Neural progenitor cell (in vitro differentiated cells): ENCODE measurements around the gene SSTR5. TPM values are rescaled to one million over a fixed set of nuclear protein-coding genes. Genes with fewer than 3 reads are reported as not detected.

Experiments used
- DNase-seq: peaks from one replicate; pipeline ENCODE4 v3.0.0-alpha.2; 2016; ENCODE audit warnings: low spot score
- H2AFZ ChIP-seq: fragments of 200-600 bp; sonication (generic); replicated peaks from 2 replicates; pipeline ENCODE4 v1.6.1; 2016; ENCODE audit warnings: antibody characterized with exemption
- H3F3A ChIP-seq: fragments of 200-600 bp; sonication (generic); 2 replicates; pipeline ENCODE4 v1.6.1; 2016; ENCODE audit warnings: antibody characterized with exemption, low read depth
- H3K27ac ChIP-seq: fragments of 200-600 bp; sonication (generic); 2 replicates; pipeline ENCODE4 v1.5.1; 2016; ENCODE audit warnings: mild to moderate bottlenecking
- H3K27me3 ChIP-seq: fragments of 200-600 bp; sonication (generic); 2 replicates; pipeline ENCODE4 v1.6.1; 2016; ENCODE audit warnings: mild to moderate bottlenecking, moderate library complexity
- H3K36me3 ChIP-seq: fragments of 200-600 bp; sonication (generic); 2 replicates; pipeline ENCODE4 v1.5.1; 2016
- H3K4me1 ChIP-seq: fragments of 200-600 bp; sonication (generic); 2 replicates; pipeline ENCODE4 v1.6.1; 2016; ENCODE audit warnings: mixed run types
- H3K4me2 ChIP-seq: fragments of 200-600 bp; sonication (generic); 2 replicates; pipeline ENCODE4 v1.6.1; 2016
- H3K4me3 ChIP-seq: fragments of 200-600 bp; sonication (generic); 2 replicates; pipeline ENCODE4 v1.5.1; 2016
- H3K79me2 ChIP-seq: fragments of 200-600 bp; sonication (generic); 2 replicates; pipeline ENCODE4 v1.6.1; 2016; ENCODE audit warnings: low read depth
- H3K9ac ChIP-seq: fragments of 200-600 bp; sonication (generic); 2 replicates; pipeline ENCODE4 v1.6.1; 2016
- H3K9me3 ChIP-seq: fragments of 200-600 bp; sonication (generic); 2 replicates; pipeline ENCODE4 v1.5.1; 2016; ENCODE audit warnings: low read depth
- H4K20me1 ChIP-seq: fragments of 200-600 bp; sonication (generic); 2 replicates; pipeline ENCODE4 v1.6.1; 2016; ENCODE audit warnings: low read depth
- H3K27ac Mint-ChIP-seq: 3 replicates; pipeline ENCODE4 v1.8.0; 2021; ENCODE audit warnings: mixed read lengths
- H3K27me3 Mint-ChIP-seq: 2 replicates; pipeline ENCODE4 v1.8.0; 2022; ENCODE audit warnings: low read depth, mild to moderate bottlenecking, inconsistent platforms, moderate library complexity, mixed read lengths; ENCODE audit not compliant: insufficient read depth
- H3K36me3 Mint-ChIP-seq: 3 replicates; pipeline ENCODE4 v1.8.0; 2021; ENCODE audit warnings: mixed read lengths
- H3K4me1 Mint-ChIP-seq: 3 replicates; pipeline ENCODE4 v1.8.0; 2021; ENCODE audit warnings: mixed read lengths
- H3K4me3 Mint-ChIP-seq: 3 replicates; pipeline ENCODE4 v1.8.0; 2021; ENCODE audit warnings: mild to moderate bottlenecking, moderate library complexity, mixed read lengths
- H3K9me3 Mint-ChIP-seq: 3 replicates; pipeline ENCODE4 v1.8.0; 2020; ENCODE audit warnings: mixed read lengths
- CTCF ChIP-seq: fragments of 200-600 bp; sonication (generic); IDR thresholded peaks from 2 replicates; pipeline ENCODE4 v1.5.1; 2017; ENCODE audit warnings: antibody characterized with exemption, mild to moderate bottlenecking
- EZH2 ChIP-seq: fragments of 200-600 bp; sonication (generic); IDR thresholded peaks from 2 replicates; pipeline ENCODE4 v1.6.1; 2017; ENCODE audit warnings: antibody characterized with exemption, mild to moderate bottlenecking, moderate library complexity
- EZH2phosphoT487 ChIP-seq: fragments of 200-600 bp; sonication (generic); IDR thresholded peaks from 2 replicates; pipeline ENCODE4 v1.6.1; 2017; ENCODE audit warnings: antibody characterized with exemption
- total RNA-seq: library from RNA; depleted of rRNA; stranded (reverse); fragments of >200 nt; gene quantifications from 2 replicates; pipeline ENCODE4 v1.2.3, GENCODE V29; 2015; ENCODE audit warnings: low replicate concordance

SSTR5 gene
- total RNA-seq, 1 donor from 2014 or later: not detected

- Histone ChIP-seq H4K20me1 (no peaks in the 10 kb centered on the region), H3K27ac (no peak overlapping the region), H2AFZ (no peak overlapping the region), H3K27me3 (peaks cover 27% of the 10 kb centered on the region), H3K4me1 (no peaks in the 10 kb centered on the region), H3K4me3 (no peak overlapping the region), H3K9me3 (no peaks in the 10 kb centered on the region), H3K79me2 (no peaks in the 10 kb centered on the region), H3K36me3 (no peaks in the 10 kb centered on the region), H3K4me2 (no peak overlapping the region), H3F3A (no peaks in the 10 kb centered on the region), H3K9ac (no peak overlapping the region)
- Mint-ChIP-seq H3K4me3 (no peak overlapping the region), H3K27ac (no peak overlapping the region), H3K4me1 (peaks cover 5% of the 10 kb centered on the region), H3K27me3 (peaks cover 13% of the 10 kb centered on the region), H3K36me3 (no peaks in the 10 kb centered on the region), H3K9me3 (no peaks in the 10 kb centered on the region)
- no peak for TF ChIP-seq EZH2
- TF ChIP-seq EZH2phosphoT487: no peak
- no peak for TF ChIP-seq CTCF
- DNase-seq: no peak
These were observed 41.5 kb downstream of the SSTR5 start for GRCh38 chr16:1113889-1114526.

GRCh38 chr16:1116693-1117077 lies 44.1 kb downstream of the SSTR5 start:
- H3K9me3 Mint-ChIP-seq: no peaks in the 10 kb centered on the region
- DNase-seq: no peak
- no peak overlapping the region for H3K27ac Mint-ChIP-seq
- Histone ChIP-seq H4K20me1 (no peaks in the 10 kb centered on the region), H3K9ac (no peak overlapping the region), H3K79me2 (no peaks in the 10 kb centered on the region), H3K9me3 (no peaks in the 10 kb centered on the region), H3F3A (no peaks in the 10 kb centered on the region), H3K27me3 (peaks cover 10% of the 10 kb centered on the region), H2AFZ (no peak overlapping the region), H3K4me1 (peaks cover 12% of the 10 kb centered on the region), H3K36me3 (no peaks in the 10 kb centered on the region), H3K4me2 (no peak overlapping the region), H3K27ac (no peak overlapping the region), H3K4me3 (no peak overlapping the region)
- H3K4me1 Mint-ChIP-seq: peaks cover 4% of the 10 kb centered on the region
- H3K27me3 Mint-ChIP-seq: peaks cover 4% of the 10 kb centered on the region
- no peak overlapping the region for H3K4me3 Mint-ChIP-seq
- H3K36me3 Mint-ChIP-seq: no peaks in the 10 kb centered on the region
- TF ChIP-seq EZH2phosphoT487: no peak
- TF ChIP-seq CTCF: no peak
- TF ChIP-seq EZH2: no peak

GRCh38 chr16:1117176-1117900 lies 44.8 kb downstream of the SSTR5 start:
- Histone ChIP-seq H3K79me2 (no peaks in the 10 kb centered on the region), H3K4me2 (no peak overlapping the region), H4K20me1 (no peaks in the 10 kb centered on the region), H3K36me3 (no peaks in the 10 kb centered on the region), H3K4me3 (no peak overlapping the region), H3K4me1 (peaks cover 12% of the 10 kb centered on the region), H3K9me3 (no peaks in the 10 kb centered on the region), H3F3A (no peaks in the 10 kb centered on the region), H3K27me3 (peaks cover 9% of the 10 kb centered on the region), H3K9ac (no peak overlapping the region), H3K27ac (no peak overlapping the region), H2AFZ (no peak overlapping the region)
- H3K36me3 Mint-ChIP-seq: no peaks in the 10 kb centered on the region
- DNase-seq: no peak
- H3K27me3 Mint-ChIP-seq: peaks cover 4% of the 10 kb centered on the region
- H3K9me3 Mint-ChIP-seq: no peaks in the 10 kb centered on the region
- peaks cover 8% of the 10 kb centered on the region for H3K4me1 Mint-ChIP-seq
- TF ChIP-seq CTCF: no peak
- no peak for TF ChIP-seq EZH2phosphoT487
- TF ChIP-seq EZH2: no peak
- no peak overlapping the region for H3K4me3 Mint-ChIP-seq
- no peak overlapping the region for H3K27ac Mint-ChIP-seq
